Prostate gland (tissue), 2 donors: Measurements from ENCODE around the gene CBFA2T2. TPM values are rescaled to one million over a fixed set of nuclear protein-coding genes. Genes with fewer than 3 reads are reported as not detected.
A peak's percentile ranks its signal among the peaks of the same experiment; 100 is the strongest.
"Not testable (repeated sequence)": the region's sequence is repeated elsewhere in the genome, so short reads cannot be mapped to it uniquely, and the experiment has no call there.

Experiments
- DNase-seq: peaks from one replicate; pipeline ENCODE4 v3.0.0-alpha.2; 2019; ENCODE audit warnings: low spot score
- H3K27ac ChIP-seq, 2 donors: fragments of 200-600 bp; sonication (generic); 2 replicates each; pipeline ENCODE4 v1.5.1; 2017 to 2019
- H3K27me3 ChIP-seq: fragments of 200-600 bp; sonication (generic); replicated peaks from 2 replicates; pipeline ENCODE4 v1.5.1; 2019; ENCODE audit not compliant: insufficient read depth
- H3K36me3 ChIP-seq, 2 donors: fragments of 200-600 bp; sonication (generic); 1 replicate in 1 of 2; 2 replicates in 1 of 2; pipeline versions ENCODE4 v1.5.1 to v1.8.1; 2017 to 2019
- H3K4me1 ChIP-seq: fragments of 200-600 bp; sonication (generic); replicated peaks from 2 replicates; pipeline ENCODE4 v1.5.1; 2019
- H3K4me3 ChIP-seq, 2 donors: fragments of 200-600 bp; sonication (generic); 2 replicates each; pipeline ENCODE4 v1.5.1; 2017 to 2019
- H3K9me3 ChIP-seq: fragments of 200-600 bp; sonication (generic); 2 replicates; pipeline ENCODE4 v1.5.1; 2017
- POLR2A ChIP-seq: fragments of 450-650 bp; IDR thresholded peaks from one replicate; pipeline ENCODE4 v1.6.1; 2016; ENCODE audit warnings: antibody characterized with exemption, mild to moderate bottlenecking
- POLR2AphosphoS5 ChIP-seq: sonication (generic); formaldehyde crosslinking; IDR thresholded peaks from one replicate; pipeline ENCODE4 v1.6.1; 2017; ENCODE audit warnings: antibody characterized with exemption
- WGBS: methylation state at CpG from one replicate; pipeline ENCODE4 v1.1.5; 2018; 5-methylcytosine and 5-hydroxymethylcytosine counted together
- intact Hi-C: fragments of 100-400 bp; cut with DNase I; formaldehyde crosslinking; loops from one replicate; pipeline ENCODE4 v1.14.2; 2022
- total RNA-seq, 2 donors: library from RNA; depleted of rRNA; stranded (reverse); fragments of >200 nt; gene quantifications; one replicate each; pipeline ENCODE4 v1.1.0, GENCODE V29; 2016
- TF ChIP-seq, protein P1 (sequence below), 4 experiments: fragments of 200-600 bp in 2 of 4; fragments of 450-650 bp in 2 of 4; sonication (generic) in 2 of 4; IDR thresholded peaks; 1 replicate in 3 of 4; 2 replicates in 1 of 4; pipeline ENCODE4 v1.5.1; 2016 to 2019; ENCODE audit warnings: antibody characterized with exemption in 4 of 4, mild to moderate bottlenecking in 2 of 4, moderate library complexity in 2 of 4

Gene CBFA2T2
- total RNA-seq, 2 donors from 2014 or later, result 40.3 to 54.6 TPM

DNA sequence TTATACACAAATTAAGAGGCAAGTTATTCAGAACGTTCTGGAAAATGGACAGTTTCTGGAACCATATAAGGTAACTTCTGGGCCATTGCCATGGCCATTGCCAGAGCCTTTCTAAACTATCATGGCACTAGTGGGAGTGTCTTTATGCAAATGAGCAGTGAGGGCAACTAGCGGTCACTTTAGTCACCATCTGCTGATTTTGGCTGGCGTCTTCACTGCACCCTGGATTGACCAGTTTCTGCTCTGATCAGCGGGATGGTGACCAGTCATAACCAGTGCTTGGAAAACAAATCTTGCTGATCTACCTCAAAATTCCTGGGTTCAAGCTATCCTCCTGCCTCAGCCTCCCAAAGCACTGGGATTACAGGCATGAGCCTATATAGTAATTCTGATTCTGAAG lies 39.0 kb upstream of the CBFA2T2 start:
- 70% methylated on average over 4 of the region's 4 CpGs for WGBS
- Histone ChIP-seq H3K27ac (no peak overlapping the region), H3K27me3 (no peaks in the 10 kb centered on the region), H3K4me3 (no peak overlapping the region), H3K4me1 (no peaks in the 10 kb centered on the region), H3K9me3 (no peaks in the 10 kb centered on the region), H3K36me3 (no peaks in the 10 kb centered on the region)
- TF ChIP-seq POLR2A (no peak), POLR2AphosphoS5 (no peak)
- TF ChIP-seq, protein P1, sequence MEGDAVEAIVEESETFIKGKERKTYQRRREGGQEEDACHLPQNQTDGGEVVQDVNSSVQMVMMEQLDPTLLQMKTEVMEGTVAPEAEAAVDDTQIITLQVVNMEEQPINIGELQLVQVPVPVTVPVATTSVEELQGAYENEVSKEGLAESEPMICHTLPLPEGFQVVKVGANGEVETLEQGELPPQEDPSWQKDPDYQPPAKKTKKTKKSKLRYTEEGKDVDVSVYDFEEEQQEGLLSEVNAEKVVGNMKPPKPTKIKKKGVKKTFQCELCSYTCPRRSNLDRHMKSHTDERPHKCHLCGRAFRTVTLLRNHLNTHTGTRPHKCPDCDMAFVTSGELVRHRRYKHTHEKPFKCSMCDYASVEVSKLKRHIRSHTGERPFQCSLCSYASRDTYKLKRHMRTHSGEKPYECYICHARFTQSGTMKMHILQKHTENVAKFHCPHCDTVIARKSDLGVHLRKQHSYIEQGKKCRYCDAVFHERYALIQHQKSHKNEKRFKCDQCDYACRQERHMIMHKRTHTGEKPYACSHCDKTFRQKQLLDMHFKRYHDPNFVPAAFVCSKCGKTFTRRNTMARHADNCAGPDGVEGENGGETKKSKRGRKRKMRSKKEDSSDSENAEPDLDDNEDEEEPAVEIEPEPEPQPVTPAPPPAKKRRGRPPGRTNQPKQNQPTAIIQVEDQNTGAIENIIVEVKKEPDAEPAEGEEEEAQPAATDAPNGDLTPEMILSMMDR (IDR thresholded peaks at IDR 0.05), result no peak
- no peak for DNase-seq
- intact Hi-C loops, result no loop called here

DNA sequence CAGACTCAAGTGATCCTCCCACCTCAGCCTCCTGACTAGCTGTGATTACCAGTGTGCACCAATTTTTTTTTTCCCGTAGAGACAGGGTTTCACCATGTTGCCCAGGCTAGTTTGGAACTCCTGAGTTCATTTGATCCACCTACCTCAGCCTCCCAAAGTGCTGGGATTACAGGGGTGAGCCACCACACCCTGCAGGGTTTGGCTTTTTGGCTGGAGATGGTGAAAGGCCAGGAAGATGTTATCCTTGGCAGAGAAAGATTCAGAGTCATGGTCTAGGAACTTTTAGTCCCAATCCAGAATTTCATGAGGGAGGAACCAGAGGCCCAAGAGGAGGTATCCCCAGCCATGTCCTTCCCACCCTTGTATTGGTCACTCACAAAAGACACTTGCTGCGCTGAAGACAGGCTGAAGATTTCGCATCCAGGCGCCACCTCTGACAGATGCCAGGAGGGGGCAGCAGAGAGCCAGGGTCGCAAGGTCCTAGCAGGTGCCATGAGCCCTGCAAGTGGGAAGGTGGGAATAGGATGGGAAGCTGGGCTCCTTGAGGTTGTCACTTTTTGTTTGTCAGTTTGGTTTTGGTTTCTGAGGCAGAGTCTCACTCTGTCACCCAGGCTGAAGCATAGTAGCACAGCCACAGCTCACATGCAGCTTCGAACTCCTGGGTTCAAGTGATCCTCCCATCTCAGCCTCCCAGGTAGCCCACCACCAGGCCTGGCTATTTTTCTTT lies 32.8 kb upstream of the CBFA2T2 start:
- H3K4me1 ChIP-seq, H3K27ac ChIP-seq, H3K4me3 ChIP-seq, H3K36me3 ChIP-seq, H3K9me3 ChIP-seq, H3K27me3 ChIP-seq: not testable (repeated sequence)
- TF ChIP-seq POLR2AphosphoS5, result peak; percentile 75
- TF ChIP-seq, protein P1 (IDR thresholded peaks at IDR 0.05), result peak; percentile 87 to 97 (median 95)
- DNase-seq, result peak; percentile 81
- intact Hi-C loops, result loop anchor here (5.0 kb wide), 2 partner anchors 195 to 210 kb away; partner anchors contain the start of gene ACTL10
- WGBS, result 26% methylated on average over 5 of the region's 6 CpGs

DNA sequence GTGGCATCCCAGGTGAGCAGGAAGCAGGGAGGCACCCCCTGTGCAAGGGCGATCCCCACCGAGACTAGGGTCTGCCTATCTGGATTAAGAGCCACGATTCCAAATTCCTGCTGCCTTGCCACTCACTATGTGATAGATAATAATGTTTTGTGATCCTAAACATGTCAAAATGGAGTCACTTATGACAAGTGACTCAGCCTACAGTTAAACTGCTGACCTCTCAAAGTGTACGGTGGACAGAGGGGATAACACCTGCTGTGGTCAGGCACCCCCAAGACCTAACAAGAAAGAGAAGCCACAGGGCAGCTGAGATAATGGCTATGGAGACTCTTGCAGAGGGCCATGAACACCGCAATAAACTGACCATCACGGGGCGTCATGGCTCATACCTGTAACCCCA lies 30.3 kb upstream of the CBFA2T2 start:
- no peaks in the 10 kb centered on the region for H3K27me3 ChIP-seq
- no peak overlapping the region for H3K4me3 ChIP-seq
- no peaks in the 10 kb centered on the region for H3K36me3 ChIP-seq
- TF ChIP-seq POLR2AphosphoS5 (no peak), POLR2A (no peak)
- TF ChIP-seq, protein P1 (IDR thresholded peaks at IDR 0.05), result no peak
- intact Hi-C loops, result loop anchor here (5.0 kb wide), 2 partner anchors 193 to 208 kb away; partner anchors contain the start of gene ACTL10
- no peak for DNase-seq
- no peaks in the 10 kb centered on the region for H3K4me1 ChIP-seq
- H3K9me3 ChIP-seq, result no peaks in the 10 kb centered on the region
- no peak overlapping the region for H3K27ac ChIP-seq
- WGBS, result 85% methylated on average over 7 of the region's 7 CpGs

DNA sequence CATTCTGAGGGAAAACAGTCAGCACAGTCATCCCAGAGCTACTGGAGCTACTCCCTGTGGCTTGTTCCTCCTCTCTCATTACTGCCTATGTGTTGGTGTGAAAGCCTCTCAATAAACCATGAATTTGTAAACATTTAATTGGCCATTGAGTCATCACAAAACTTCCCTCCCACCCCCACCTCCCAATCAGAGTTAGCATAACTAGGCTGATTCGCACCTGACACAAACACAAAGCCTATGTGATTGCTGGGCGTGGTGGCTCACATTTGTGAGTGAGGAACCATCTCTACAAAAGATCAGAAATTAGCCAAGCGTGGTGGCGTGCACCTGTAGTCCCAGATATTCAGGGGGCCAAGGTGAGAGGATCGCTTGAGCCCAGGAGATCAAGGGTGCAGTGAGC lies 29.2 kb upstream of the CBFA2T2 start:
- Histone ChIP-seq H3K36me3 (no peaks in the 10 kb centered on the region), H3K27ac (no peak overlapping the region), H3K4me3 (no peak overlapping the region), H3K27me3 (no peaks in the 10 kb centered on the region), H3K9me3 (no peaks in the 10 kb centered on the region), H3K4me1 (no peaks in the 10 kb centered on the region)
- TF ChIP-seq POLR2A, result no peak
- TF ChIP-seq, protein P1 (IDR thresholded peaks at IDR 0.05), result no peak
- TF ChIP-seq POLR2AphosphoS5, result no peak
- 94% methylated on average over 5 of the region's 5 CpGs for WGBS
- DNase-seq, result no peak
- intact Hi-C loops, result no loop called here
